Measurements from ENCODE around the gene IFI27L2. TPM values are rescaled to one million over a fixed set of nuclear protein-coding genes. Genes with fewer than 3 reads are reported as not detected.

The IFI27L2 gene
- total and polyA plus RNA-seq, 2 of the 8 experiments (the other 6 are each of a cell fraction or from before 2014, with no cell fraction given) = 14.0 to 69.6 TPM

GRCh38 chr14:94171208-94171607 lies 41.8 kb upstream of the IFI27L2 start:
- no peaks in the 10 kb centered on the region for H3K36me3 ChIP-seq (ENCODE audit: control insufficient read depth in 2 of 4, insufficient read depth in 4 of 4, low read length in 3 of 4)
- no peak overlapping the region for H4K5ac ChIP-seq (ENCODE audit: insufficient read length, low read depth, low read length)
- no peak for FAIRE-seq
- peaks cover 0 to 4% (median 0%) of the 10 kb centered on the region in 4 experiments; a peak in 2 of 7 replicates for H3K27me3 ChIP-seq (replicated peaks in 1 of 4; ENCODE audit: control insufficient read depth in 3 of 4, extremely low read depth in 1 of 4, insufficient read depth in 3 of 4, low read length in 3 of 4)
- no peak overlapping the region for H2BK12ac ChIP-seq (ENCODE audit: low read depth, low read length)
- no peak overlapping the region for H2BK5ac ChIP-seq (ENCODE audit: low read depth, low read length)
- no peak overlapping the region for H3K4ac ChIP-seq (replicated peaks; ENCODE audit: insufficient read length, low read depth, low read length)
- H4K20me1 ChIP-seq (replicated peaks in 1 of 2; ENCODE audit: control insufficient read depth in 1 of 2, insufficient read depth in 2 of 2, low read length in 2 of 2) = no peaks in the 10 kb centered on the region
- H3K79me1 ChIP-seq (ENCODE audit: low read depth, low read length) = no peaks in the 10 kb centered on the region
- no peak overlapping the region for H2BK20ac ChIP-seq (ENCODE audit: low read length)
- peaks cover 9% of the 10 kb centered on the region; the same call in 1 of the 2 replicates for H3K23me2 ChIP-seq (ENCODE audit: low read depth, low read length)
- no peak overlapping the region for H2BK15ac ChIP-seq (ENCODE audit: low read length)
- DNase-seq (ENCODE audit: low read depth in 1 of 2, low spot score in 2 of 2) = no peak
- H3K9me3 ChIP-seq (ENCODE audit: insufficient read depth in 2 of 2, low read depth in 1 of 2, low read length in 1 of 2) = no peaks in the 10 kb centered on the region
- H3K4me1 ChIP-seq (replicated peaks in 1 of 4; ENCODE audit: control insufficient read depth in 3 of 4, insufficient read depth in 4 of 4, low read length in 3 of 4) = no peaks in the 10 kb centered on the region; a peak in 1 of 7 replicates
- ChIA-PET CTCF (ENCODE audit: partially characterized antibody) (interaction anchor here (1.4 to 2.1 kb wide), 3 partner anchors 29 to 42 kb away, joined by 4 to 8 read pairs (median 7); no protein-coding TSS in a partner anchor), POLR2A (ENCODE audit: partially characterized antibody) (interaction anchor here (1.0 kb wide), 1 partner anchor 11 kb away, joined by 3 read pairs; no protein-coding TSS in a partner anchor)
- H2AK5ac ChIP-seq (ENCODE audit: low read depth, low read length) = no peak overlapping the region
- no peak overlapping the region for H2BK120ac ChIP-seq (replicated peaks; ENCODE audit: low read depth, low read length)
- 91% methylated on average over 3 of the region's 3 CpGs; no CpG with 5 or more reads in 1 of the 2 experiments for WGBS, 2 experiments (ENCODE audit: extremely low coverage in 1 of 2, insufficient coverage in 1 of 2, insufficient read length in 1 of 2, insufficient replicate concordance in 2 of 2, low coverage in 1 of 2, low lambda C conversion rate in 2 of 2, missing lambda C conversion rate in 1 of 2)
- no peak overlapping the region for H3K23ac ChIP-seq (ENCODE audit: insufficient read length)
- H3K9ac ChIP-seq (replicated peaks in 1 of 4; ENCODE audit: extremely low read depth in 1 of 4, low read depth in 3 of 4, low read length in 3 of 4) = no peak overlapping the region
- no peak overlapping the region for H3K56ac ChIP-seq (replicated peaks; ENCODE audit: insufficient read length, low read depth, low read length)
- no peak overlapping the region for H3K27ac ChIP-seq (ENCODE audit: low read depth, low read length)
- TF ChIP-seq FOSL1 (IDR thresholded peaks at IDR 0.05; ENCODE audit: insufficient read depth, low read depth, low read length) = no peak
- TF ChIP-seq YY1 (IDR thresholded peaks at IDR 0.05; ENCODE audit: low read depth, low read length) = no peak
- H3K14ac ChIP-seq (ENCODE audit: insufficient read length) = no peak overlapping the region
- H3K79me2 ChIP-seq (ENCODE audit: control insufficient read depth in 1 of 2, insufficient read depth in 2 of 2, low read length in 2 of 2) = peaks cover 0 to 8% of the 10 kb centered on the region in 2 experiments; a peak in 1 of 4 replicates
- no peak overlapping the region for H4K91ac ChIP-seq (replicated peaks; ENCODE audit: insufficient read length, low read length)
- no peak overlapping the region for H4K8ac ChIP-seq (ENCODE audit: extremely low read depth, insufficient read depth, low read length)
- no peak overlapping the region for H2AFZ ChIP-seq (ENCODE audit: low read length)
- H3K4me2 ChIP-seq (ENCODE audit: insufficient read depth in 1 of 2, low read depth in 2 of 2, low read length in 2 of 2) = no peak overlapping the region
- no peak overlapping the region for H3K4me3 ChIP-seq (ENCODE audit: extremely low read depth in 1 of 4, insufficient read depth in 2 of 4, low read depth in 3 of 4, low read length in 4 of 4)
- H3K18ac ChIP-seq (ENCODE audit: extremely low read depth, low read length) = no peak overlapping the region
